GM18868 (cell line): ENCODE data around the gene INTS14.
"Not testable (repeated sequence)": the region's sequence is repeated elsewhere in the genome, so short reads cannot be mapped to it uniquely, and the experiment has no call there.

Source experiments
- ATAC-seq: cut with Tn5 transposase; IDR thresholded peaks from one replicate; pipeline ENCODE4 v1.9.1; 2021; ENCODE audit warnings: mild to moderate bottlenecking, moderate library complexity; ENCODE audit not compliant: unreplicated experiment

INTS14 gene

GRCh38 chr15:65579762-65580161 is 31.2 kb downstream of the INTS14 start:
- no peak for ATAC-seq

DNA sequence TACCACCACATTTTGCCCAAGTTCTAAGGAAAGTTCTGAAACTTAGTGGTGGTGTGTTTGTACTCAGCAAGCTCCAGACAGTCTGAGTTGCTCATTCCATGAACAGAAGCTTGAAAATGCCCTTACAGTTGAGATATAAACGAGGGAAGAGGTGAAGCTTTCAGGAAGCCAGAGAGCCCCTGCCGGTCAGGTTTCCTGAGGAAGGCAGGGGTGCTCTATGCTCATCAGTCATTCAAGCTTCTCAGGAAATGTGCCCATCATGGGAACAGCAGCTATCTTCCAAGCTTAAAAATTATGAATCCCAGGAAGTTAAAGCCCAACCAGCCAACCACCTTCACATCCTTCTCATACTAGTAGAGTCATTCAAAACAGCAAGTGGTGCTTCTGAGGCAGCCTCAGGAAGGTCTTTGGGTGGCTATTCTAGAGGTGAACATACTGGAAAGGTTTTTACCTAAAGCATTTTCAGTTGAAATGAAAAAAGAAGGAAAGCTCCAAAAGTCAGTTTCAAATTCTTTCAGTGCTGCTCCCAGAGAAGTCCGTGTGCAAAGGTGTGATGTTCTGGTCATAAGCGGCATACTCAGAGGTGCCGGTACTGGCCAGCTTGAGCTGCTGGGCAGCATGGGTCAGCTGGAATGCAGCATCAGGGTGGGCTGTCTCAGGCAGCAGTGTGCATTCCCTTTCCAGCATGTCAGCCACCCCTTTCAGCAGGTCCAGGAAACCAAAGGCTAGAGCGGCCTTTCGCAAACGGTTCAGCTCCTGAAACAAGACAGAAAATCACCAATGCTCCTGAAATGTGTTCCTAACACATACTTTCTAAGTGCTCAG is 31.8 kb downstream of the INTS14 start:
- no peak for ATAC-seq

DNA sequence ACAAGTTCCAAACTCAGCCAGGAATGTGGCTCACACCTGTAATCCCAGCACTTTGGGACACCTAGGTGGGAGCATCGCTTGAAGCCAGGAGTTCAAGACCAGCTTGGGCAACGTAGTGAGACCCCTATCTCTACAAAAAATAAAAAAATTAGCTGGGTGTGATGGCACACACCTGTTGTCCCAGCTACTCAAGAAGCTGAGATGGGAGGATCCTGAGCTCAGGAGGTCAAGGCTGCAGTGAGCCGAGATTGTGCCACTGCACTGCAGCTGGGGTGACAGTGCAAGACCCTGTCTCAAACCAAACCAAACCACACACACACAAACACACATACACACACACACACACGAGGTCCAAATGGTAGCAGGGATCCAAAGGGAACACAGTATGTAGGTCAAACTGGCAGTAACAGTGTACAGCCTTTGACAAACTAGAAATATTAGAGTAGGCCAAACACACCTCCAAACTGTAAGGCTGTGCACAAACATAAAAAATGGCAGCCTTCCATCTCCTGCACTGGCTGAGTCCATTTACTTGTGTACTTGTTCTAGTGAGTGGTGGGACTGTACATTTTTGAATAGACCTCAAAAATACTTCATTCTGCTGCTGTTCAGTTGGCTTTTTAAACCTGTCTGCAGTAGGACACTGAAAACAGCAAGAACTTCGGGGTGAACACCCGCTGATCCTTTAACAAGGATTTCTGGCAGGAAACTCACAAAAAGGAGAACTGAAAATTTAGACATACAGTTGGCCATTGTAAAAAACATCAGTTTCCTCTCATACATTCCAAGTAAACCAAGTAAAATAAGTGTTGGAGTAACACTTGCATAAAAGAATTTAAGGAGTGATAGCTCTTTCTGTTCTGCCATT is 33.6 kb downstream of the INTS14 start:
- no peak for ATAC-seq

DNA sequence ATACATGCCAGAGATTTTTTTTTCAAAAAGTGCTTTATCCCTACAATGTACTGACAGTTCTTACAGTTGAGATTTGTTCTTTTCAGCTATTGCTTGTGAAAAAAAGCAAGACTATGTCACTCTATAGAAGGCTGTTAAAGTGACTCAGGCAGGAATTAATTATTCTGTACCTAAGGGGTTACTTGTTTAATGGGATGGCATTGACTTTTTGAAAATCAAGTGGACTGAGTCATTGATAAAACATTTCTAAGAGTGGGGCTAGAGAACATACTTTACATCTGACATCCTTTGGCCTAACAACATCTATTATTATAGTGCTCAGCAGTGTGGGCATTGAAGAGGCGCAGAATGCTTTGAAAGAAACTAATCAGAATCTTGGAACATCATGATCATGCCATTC is 34.3 kb downstream of the INTS14 start:
- ATAC-seq: no peak

- ATAC-seq: no peak
Observed at GRCh38 chr15:65571971-65572370, 39.0 kb downstream of the INTS14 start.

- ATAC-seq: no peak
Observed at GRCh38 chr15:65569728-65570127, 41.2 kb downstream of the INTS14 start.

DNA sequence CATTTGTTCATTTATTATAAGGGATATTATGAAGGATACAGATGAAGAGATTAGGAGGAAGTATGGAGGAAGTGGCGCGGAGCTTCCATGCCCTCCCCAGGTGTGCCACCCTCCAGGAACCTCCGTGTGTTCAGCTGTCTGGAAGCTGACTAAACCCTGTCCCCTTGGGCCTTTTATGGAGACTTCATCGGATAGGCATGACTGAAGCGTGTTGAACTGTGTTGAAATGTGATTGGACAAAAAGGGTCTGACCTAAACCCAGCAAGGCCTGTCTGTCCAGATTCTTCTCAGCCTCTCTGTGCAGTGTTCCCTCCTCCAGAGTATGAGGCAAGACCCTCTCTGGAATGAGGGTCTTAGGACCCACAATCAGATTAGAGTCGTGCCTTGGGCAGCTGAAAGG is 49.0 kb downstream of the INTS14 start:
- ATAC-seq: no peak

GRCh38 chr15:65559941-65560340 is 51.0 kb downstream of the INTS14 start:
- no peak for ATAC-seq

DNA sequence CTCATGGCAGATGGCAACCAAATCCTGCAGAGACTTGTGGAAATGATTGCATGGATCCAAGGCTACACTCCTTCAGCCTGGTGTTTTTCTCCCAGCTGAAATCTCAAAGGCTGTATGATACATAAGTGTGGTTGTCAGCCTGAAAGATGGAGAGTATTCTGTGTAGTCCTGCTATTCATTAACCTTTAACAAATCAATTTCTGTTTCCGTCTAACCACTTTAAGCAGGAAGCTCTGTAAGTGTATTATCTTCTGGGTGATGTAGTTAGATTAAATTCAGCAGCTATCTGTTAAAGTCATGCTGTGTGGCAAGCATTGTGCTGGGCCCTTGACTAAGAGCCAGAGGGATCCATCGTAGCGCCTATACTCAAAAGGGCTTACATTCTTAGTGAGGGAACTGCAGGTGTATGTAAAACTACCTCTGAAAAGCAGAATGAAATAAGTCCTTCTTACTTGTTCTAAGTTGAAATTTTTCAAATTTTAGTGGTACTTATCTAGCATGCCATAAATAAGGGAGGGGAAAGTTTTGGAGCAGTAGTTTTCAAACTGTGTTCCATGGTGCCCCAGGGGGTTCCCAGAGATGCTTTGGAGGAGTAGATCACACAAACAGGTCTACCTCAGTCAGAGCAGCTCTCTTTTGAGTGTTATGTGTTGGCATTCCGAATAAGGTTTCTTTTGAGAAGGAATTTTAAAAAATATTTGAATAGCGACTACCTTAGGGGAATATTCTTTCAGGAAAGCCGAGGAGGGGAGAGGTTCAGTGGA is 51.8 kb downstream of the INTS14 start:
- no peak for ATAC-seq

DNA sequence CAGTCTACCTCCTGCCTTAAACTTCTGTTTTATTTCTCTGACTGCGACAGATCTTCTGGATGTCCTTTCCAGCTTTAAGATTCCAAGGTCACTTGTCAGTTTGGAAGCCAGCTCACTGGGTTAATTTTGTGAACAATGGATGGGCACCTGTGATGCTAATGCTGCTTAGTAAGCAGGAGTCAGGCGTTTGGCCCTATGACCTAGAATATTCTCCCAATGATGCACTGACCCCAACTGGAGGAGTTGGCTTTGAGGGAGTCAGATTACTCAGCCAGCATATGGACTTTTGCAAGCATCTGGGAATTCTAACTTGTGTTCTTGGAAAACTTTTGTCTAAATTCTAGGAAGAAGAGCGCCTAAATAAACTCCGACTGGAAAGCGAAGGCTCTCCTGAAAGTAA is 52.6 kb downstream of the INTS14 start:
- ATAC-seq: no peak

DNA sequence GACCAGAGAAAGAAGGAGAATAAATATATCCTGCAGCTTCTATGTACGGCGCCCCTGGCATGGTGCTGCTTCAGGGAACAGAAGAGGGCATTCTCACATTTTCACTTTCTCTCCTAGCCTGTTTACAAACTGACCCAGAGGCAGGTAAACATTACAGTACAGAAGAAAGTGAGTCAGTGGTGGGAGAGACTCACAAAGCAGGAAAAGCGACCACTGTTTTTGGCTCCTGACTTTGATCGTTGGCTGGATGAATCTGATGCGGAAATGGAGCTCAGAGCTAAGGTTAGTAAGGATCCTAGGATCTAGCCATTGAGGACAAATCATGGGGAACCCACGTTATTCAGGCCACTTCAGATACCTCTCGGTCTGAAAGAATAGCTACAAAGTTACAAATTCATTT is 54.3 kb downstream of the INTS14 start:
- ATAC-seq: no peak

DNA sequence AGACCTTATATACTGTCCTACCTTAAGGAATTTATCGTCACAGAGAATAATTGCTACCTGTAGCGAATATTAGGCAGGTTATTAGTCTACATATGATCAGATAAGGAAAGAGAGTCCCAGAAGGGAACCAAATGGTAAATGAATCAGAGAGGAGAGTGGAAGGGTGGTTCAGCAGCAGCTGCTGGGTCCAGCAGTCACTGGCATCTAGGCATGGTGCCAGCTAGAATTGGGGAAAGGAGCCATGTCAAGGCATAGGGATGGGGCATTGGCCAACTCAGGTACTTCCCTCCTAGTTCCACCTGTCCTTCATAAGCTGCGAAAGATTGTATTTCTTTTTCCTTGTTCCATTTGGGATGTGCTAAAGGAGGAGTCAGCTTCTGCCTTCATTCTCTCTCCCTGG is 57.2 kb downstream of the INTS14 start:
- no peak for ATAC-seq

DNA sequence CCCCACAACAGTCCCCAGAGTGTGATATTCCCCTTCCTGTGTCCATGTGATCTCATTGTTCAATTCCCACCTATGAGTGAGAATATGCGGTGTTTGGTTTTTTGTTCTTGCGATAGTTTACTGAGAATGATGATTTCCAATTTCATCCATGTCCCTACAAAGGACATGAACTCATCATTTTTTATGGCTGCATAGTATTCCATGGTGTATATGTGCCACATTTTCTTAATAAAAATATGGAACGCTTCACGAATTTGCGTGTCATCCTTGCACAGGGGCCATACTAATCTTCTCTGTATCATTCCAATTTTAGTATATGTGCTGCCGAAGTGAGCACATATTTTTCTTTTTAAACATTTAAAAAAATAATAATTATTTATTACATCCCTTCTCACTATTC is 58.1 kb downstream of the INTS14 start:
- ATAC-seq: not testable (repeated sequence)

DNA sequence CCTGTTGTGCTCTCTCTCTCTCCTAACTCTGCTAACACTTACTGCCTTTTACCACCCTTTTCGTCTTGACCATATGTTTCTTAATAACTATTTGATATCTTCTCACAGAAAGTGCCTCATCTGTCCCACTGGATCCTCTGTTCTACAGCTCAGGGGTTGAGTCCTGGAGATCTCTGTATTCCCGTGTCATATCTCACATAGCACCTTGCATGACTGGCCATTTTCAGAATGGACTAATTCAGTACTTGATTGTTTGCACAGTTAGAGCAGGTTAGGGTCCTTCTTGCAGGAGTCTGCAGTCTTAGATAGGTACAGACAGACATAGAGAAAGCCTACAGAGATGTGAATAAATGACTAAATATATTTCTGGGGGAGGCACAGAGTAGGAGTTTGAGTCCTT is 59.7 kb downstream of the INTS14 start:
- no peak for ATAC-seq

DNA sequence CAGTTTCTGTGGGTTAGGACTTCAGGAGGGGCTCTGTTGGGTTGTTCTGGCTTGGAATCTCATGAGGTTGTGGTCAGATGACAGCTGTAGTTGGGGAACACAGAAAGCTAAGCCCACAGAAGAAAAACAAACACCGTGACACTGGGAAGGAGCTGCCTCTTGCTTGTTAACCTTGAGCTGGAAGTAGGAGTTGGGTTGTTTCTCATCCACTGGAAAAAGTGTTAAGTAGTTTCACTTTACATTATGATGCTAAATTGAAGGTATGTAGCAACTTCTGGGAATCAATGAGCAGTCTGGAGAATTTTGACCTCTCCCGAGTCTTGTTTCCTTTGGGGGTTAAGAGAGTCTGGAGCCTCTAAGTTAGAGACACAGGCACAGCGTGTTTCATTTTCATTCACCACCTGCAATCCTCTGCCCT is 60.2 kb downstream of the INTS14 start:
- no peak for ATAC-seq

- ATAC-seq: not testable (repeated sequence)
Observed at GRCh38 chr15:65549288-65549687, 61.6 kb downstream of the INTS14 start.

- ATAC-seq: no peak
Observed at GRCh38 chr15:65547841-65548240, 63.1 kb downstream of the INTS14 start.

DNA sequence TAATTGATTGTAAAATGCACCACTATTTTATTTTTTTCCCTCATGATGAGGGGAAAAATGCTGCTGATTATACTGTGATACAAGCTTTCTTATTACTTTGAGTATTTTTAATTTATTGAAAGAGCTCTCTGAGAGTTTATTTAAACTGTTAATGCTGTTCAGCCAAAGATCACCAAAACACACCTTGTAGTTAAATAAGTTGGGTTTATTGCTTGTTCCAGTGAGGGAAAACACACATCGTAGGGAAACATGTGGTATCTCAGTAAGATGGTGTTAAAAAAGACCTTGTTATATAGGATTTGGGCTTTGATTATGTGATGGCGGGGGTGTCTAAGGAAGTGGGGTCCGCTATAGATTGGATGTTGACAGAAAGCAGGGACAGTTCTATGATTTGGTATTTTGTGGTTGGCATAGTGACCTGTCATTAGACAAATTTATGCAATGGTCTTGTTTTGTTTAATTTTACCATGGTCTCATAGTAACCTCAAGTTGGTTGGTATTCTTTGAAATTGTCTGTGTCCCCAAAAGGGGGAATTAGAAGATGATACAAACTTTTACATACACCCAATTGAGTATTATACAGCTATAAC is 69.6 kb downstream of the INTS14 start:
- ATAC-seq: no peak

- no peak for ATAC-seq
Observed at GRCh38 chr15:65540314-65540713, 70.6 kb downstream of the INTS14 start.

DNA sequence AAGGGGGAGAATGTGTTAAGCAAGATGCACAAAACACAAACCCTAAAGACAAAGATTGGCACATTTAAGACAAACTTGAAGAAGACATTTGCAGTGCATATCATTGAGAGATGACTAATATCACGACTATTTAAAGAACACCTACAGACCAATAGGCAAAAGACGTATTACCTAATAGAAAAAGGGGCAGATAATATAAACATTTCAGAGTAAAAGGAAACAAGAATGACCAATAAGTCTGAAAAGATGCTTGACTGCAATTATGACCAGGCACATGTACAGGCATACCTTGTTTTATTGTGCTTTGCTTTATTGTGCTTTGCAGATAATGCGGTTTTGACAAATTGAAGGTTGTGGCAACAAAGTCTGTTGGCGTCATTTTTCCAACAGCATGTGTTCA is 75.7 kb downstream of the INTS14 start:
- no peak for ATAC-seq
